Nephron (organoid): ENCODE data around the gene ODAD3.
A peak's percentile ranks its signal among the peaks of the same experiment; 100 is the strongest.

Source experiments
- H3K27ac Mint-ChIP-seq, 3 experiments: 2 replicates each; pipeline ENCODE4 v1.8.0; 2020; ENCODE audit warnings: mixed read lengths in 3 of 3, mild to moderate bottlenecking in 2 of 3, moderate library complexity in 1 of 3
- H3K27me3 Mint-ChIP-seq: 2 replicates; pipeline ENCODE4 v1.8.0; 2021; ENCODE audit warnings: low read depth, mild to moderate bottlenecking, moderate library complexity, mixed read lengths
- H3K36me3 Mint-ChIP-seq: 2 replicates; pipeline ENCODE4 v1.8.0; 2020; ENCODE audit warnings: low read depth, mixed read lengths
- H3K4me1 Mint-ChIP-seq: 2 replicates; pipeline ENCODE4 v1.8.0; 2020; ENCODE audit warnings: mixed read lengths
- H3K4me3 Mint-ChIP-seq, 3 experiments: 2 replicates each; pipeline ENCODE4 v1.8.0; 2020; ENCODE audit warnings: mild to moderate bottlenecking in 3 of 3, mixed read lengths in 3 of 3, moderate library complexity in 2 of 3
- H3K9me3 Mint-ChIP-seq: 2 replicates; pipeline ENCODE4 v1.8.0; 2020; ENCODE audit warnings: mixed read lengths
- CTCF ChIP-seq, 3 experiments: fragments of 200-600 bp; sonication (generic); IDR thresholded peaks; one replicate each; pipeline ENCODE4 v1.5.0; 2021; ENCODE audit warnings: antibody characterized with exemption in 3 of 3; ENCODE audit not compliant: unreplicated experiment in 3 of 3

The ODAD3 gene

GRCh38 chr19:11390359-11390758, 44.6 kb downstream of the ODAD3 start:
- Mint-ChIP-seq H3K4me3 (no peak overlapping the region), H3K27ac (no peak overlapping the region), H3K9me3 (peaks cover 2% of the 10 kb centered on the region), H3K27me3 (no peaks in the 10 kb centered on the region), H3K36me3 (no peaks in the 10 kb centered on the region), H3K4me1 (no peaks in the 10 kb centered on the region)
- no peak for TF ChIP-seq CTCF (IDR thresholded peaks at IDR 0.05; ENCODE audit: unreplicated experiment in 3 of 3)

- Mint-ChIP-seq H3K9me3 (peaks cover 2% of the 10 kb centered on the region), H3K36me3 (no peaks in the 10 kb centered on the region), H3K4me3 (no peak overlapping the region), H3K27me3 (peaks cover 21% of the 10 kb centered on the region), H3K4me1 (no peaks in the 10 kb centered on the region), H3K27ac (no peak overlapping the region)
- TF ChIP-seq CTCF (IDR thresholded peaks at IDR 0.05; ENCODE audit: unreplicated experiment in 3 of 3) = no peak
These were observed 47.5 kb downstream of the ODAD3 start for GRCh38 chr19:11387162-11388034.

- Mint-ChIP-seq H3K4me3 (peak overlapping the region; percentile 64 to 65 (median 64)), H3K36me3 (no peaks in the 10 kb centered on the region), H3K9me3 (no peaks in the 10 kb centered on the region), H3K4me1 (peaks cover 6% of the 10 kb centered on the region), H3K27ac (peak overlapping the region in 1 of 3 experiments; percentile 31), H3K27me3 (peaks cover 36% of the 10 kb centered on the region)
- no peak for TF ChIP-seq CTCF (IDR thresholded peaks at IDR 0.05; ENCODE audit: unreplicated experiment in 3 of 3)
These were observed 50.2 kb downstream of the ODAD3 start for GRCh38 chr19:11384778-11385129.

GRCh38 chr19:11383706-11384048, 51.2 kb downstream of the ODAD3 start:
- H3K36me3 Mint-ChIP-seq = no peaks in the 10 kb centered on the region
- H3K27ac Mint-ChIP-seq = no peak overlapping the region
- peak overlapping the region; percentile 54 to 73 (median 54) for H3K4me3 Mint-ChIP-seq
- H3K9me3 Mint-ChIP-seq = no peaks in the 10 kb centered on the region
- H3K27me3 Mint-ChIP-seq = peaks cover 36% of the 10 kb centered on the region
- TF ChIP-seq CTCF (IDR thresholded peaks at IDR 0.05; ENCODE audit: unreplicated experiment in 3 of 3) = no peak
- H3K4me1 Mint-ChIP-seq = peaks cover 6% of the 10 kb centered on the region

GRCh38 chr19:11382898-11383705, 51.8 kb downstream of the ODAD3 start:
- no peaks in the 10 kb centered on the region for H3K36me3 Mint-ChIP-seq
- H3K27ac Mint-ChIP-seq = no peak overlapping the region

More at GRCh38 chr19:11382898-11383705, 51.8 kb downstream of the ODAD3 start:
- peaks cover 6% of the 10 kb centered on the region for H3K4me1 Mint-ChIP-seq
- H3K4me3 Mint-ChIP-seq = peak overlapping the region; percentile 65 to 73 (median 69)
- H3K9me3 Mint-ChIP-seq = no peaks in the 10 kb centered on the region
- TF ChIP-seq CTCF (IDR thresholded peaks at IDR 0.05; ENCODE audit: unreplicated experiment in 3 of 3) = peak; percentile 12 to 66 (median 61)
- H3K27me3 Mint-ChIP-seq = peaks cover 36% of the 10 kb centered on the region
